GM12891 (cell line): ENCODE data around the gene ECI1.

Experiments used
- DNase-seq: peaks from one replicate; pipeline ENCODE4 v3.0.0; 2011; ENCODE audit warnings: low spot score; ENCODE audit not compliant: insufficient read length
- FAIRE-seq: peaks from 2 replicates; lab custom pipeline; 2011; peaks lifted over from hg19 to GRCh38; lab: Jason Lieb, UNC
- PAX5 ChIP-seq: IDR thresholded peaks from 2 replicates; pipeline ENCODE4 v1.6.1; 2011; ENCODE audit warnings: low read length, moderate library complexity, mild to moderate bottlenecking; ENCODE audit not compliant: insufficient read depth, severe bottlenecking
- POLR2A ChIP-seq: IDR thresholded peaks from 2 replicates; pipeline ENCODE4 v1.6.1; 2011; ENCODE audit warnings: low read depth, low read length, control low read depth
- POLR2AphosphoS5 ChIP-seq: IDR thresholded peaks from 2 replicates; pipeline ENCODE4 v1.6.1; 2011; ENCODE audit warnings: low read depth, low read length, control low read depth
- POU2F2 ChIP-seq: IDR thresholded peaks from 2 replicates; pipeline ENCODE4 v1.6.1; 2011; ENCODE audit warnings: low read depth, mild to moderate bottlenecking, control low read depth, low read length, moderate library complexity
- SPI1 ChIP-seq: IDR thresholded peaks from 2 replicates; pipeline ENCODE4 v1.6.1; 2011; ENCODE audit warnings: low read depth, low read length, control low read depth
- TAF1 ChIP-seq: IDR thresholded peaks from 2 replicates; pipeline ENCODE4 v1.6.1; 2011; ENCODE audit warnings: low read depth, low read length, control low read depth

The ECI1 gene

DNA sequence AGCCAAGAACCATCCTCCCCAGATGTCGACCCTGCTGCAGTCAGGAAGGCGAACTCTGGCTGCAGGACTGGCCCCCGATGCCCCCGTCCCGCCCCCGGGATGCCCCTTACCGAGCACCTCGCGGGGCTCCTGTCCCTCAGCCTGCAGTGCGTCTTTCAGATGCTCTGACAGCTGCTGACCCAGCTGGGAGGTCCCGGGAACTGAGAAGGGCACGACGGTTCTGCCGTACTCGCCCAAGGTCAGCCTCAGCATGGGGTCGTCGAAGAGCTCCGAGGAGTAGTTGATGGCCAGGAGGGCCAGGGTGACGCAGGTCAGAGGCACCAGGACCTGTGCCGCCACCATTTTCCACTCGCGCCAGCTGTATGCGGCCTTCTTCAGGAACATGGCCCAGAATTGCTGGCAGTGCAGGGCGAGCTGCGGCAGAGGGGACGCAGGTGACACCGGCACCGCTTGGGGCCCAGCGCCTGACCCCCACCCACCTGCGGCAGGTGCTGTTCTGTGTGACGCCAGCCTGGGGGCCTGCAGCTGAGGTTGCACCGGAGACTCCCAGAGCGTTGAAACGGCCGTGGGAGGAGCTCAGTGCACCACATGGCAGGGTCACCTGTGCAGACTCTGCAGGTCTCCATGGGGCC is 36.6 kb upstream of the ECI1 start:
- DNase-seq (no peak), FAIRE-seq (no peak)
- TF ChIP-seq POU2F2 (no peak), PAX5 (no peak), POLR2AphosphoS5 (no peak), SPI1 (no peak), TAF1 (no peak), POLR2A (no peak)

DNA sequence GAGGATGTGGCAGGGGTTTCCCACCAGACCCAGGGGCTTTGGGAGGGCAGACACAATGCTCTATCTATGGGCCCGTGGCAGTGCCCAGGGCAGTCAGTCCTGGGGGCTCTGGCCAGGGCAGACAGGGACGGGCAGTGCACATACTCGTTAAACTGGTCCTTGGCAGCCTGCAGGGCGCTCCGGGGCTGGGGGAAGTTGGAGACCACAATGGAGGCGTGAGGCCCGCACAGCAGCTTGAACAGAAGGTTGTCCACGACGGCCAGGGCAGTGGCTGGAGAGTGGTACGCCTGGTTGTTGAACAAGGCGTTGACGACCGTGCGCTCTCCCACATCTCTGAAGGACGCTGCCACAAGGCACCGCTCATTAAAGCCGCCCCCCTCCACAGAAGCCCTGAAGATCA is 35.2 kb upstream of the ECI1 start:
- TF ChIP-seq POLR2A (no peak), POU2F2 (no peak), POLR2AphosphoS5 (no peak), SPI1 (no peak), PAX5 (no peak), TAF1 (no peak)
- DNase-seq (no peak), FAIRE-seq (no peak)

DNA sequence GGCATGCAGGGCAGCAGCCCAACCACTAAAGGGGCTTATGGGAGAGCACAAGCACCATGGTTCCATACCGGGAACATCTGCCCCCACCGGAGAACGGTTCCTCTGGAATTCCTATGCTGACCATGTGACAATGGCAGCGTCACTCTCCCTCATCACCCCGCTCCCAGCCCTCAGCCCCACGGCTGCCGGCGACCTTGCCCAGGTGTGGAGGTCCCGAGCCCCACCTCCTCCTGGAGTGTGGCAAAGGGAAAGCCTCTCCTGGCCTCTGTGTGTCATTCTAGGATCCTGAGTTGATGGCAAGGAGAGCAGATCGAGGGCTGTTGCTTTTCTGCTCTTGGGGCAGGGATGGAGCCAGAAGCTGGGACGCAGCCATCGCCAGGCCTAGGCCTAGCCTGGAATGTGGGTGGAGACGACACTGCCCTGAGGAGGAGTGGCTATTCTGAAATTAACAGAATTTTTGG is 34.4 kb upstream of the ECI1 start:
- no peak for FAIRE-seq
- DNase-seq = no peak
- TF ChIP-seq POU2F2 (no peak), SPI1 (no peak), POLR2A (no peak), TAF1 (no peak), PAX5 (no peak), POLR2AphosphoS5 (no peak)

DNA sequence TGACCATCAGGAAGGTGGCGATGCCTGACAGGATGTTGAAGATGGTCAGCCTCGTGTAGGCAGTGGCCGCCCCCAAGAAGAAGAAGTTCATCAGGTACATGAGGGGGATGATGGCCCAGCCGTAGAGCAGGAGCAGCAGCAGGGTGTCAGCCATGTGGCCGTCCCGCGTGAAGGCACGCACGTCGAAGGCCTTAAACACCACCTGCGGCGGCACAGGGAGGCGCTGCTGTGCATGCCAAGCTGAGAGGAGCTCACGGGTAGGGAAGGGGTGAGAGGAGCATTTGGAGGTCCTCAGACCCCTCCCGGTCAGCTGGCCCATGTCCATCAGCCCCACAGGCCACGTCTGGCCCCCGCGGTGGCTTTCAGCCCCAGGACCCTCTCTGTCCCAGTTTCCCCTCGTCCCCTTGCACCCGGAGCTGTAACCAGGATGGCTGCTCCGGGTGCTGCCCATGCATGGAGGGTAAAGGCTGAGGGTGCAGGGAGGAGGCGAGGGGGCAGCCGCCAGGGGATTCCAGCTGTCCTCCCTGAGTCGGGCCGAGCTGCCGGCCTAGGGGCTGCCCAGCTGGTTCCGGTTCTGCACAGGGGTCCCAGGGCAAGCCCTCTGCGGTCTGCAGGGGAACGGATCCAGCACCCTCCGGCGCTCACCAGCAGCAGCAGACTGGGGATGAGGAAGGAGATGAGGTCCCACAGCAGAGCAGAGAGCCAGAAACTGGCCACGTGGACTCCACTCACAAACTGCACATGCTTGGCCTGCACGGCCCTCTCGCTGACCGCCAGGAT is 33.6 kb upstream of the ECI1 start:
- no peak for FAIRE-seq

DNA sequence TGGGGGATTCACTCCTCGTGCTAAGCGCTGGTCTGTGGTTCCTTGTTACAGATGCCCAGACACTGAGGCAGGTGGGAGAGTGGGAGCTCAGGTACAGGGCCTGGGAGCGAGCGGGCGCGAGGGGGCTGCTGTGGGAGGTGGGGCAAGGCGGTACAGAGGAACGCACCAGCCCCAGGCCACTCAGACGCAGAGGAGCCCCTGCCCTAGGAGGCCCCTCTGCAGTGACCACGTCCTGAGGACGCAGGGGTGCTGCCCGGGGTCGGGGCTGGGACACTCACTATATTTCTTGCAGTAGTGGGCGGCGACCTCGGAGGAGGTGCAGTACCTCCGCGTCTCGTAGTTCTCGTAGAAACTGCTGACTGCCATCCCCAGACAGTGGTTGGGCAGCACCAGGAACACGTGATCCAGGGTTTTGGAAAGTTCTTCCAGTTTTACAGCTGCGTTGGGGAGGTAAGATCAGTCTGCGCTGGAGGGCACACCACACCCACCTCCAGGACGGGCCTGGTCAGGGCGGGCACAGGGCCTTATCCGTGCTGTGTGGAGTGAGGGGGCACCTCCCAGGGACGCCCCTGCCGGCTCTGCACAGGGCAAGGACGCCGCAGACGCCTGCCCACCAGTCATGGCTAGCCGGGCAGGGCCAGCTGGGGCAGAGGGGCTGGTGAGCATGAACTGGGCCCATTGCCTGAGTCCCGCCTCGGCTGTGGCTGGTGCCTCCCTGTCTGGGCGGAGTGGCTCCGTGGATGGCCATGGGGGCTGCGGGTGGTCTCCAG is 32.8 kb upstream of the ECI1 start:
- FAIRE-seq = no peak
- no peak for TF ChIP-seq SPI1
- TF ChIP-seq POU2F2 = no peak
- no peak for TF ChIP-seq POLR2AphosphoS5
- no peak for TF ChIP-seq PAX5
- TF ChIP-seq TAF1 = no peak
- TF ChIP-seq POLR2A = no peak
- no peak for DNase-seq

More for the DNA sequence above, 33.6 kb upstream of the ECI1 start:
- TF ChIP-seq POLR2AphosphoS5 (no peak), PAX5 (no peak), SPI1 (no peak), POLR2A (no peak), TAF1 (no peak), POU2F2 (no peak)
- no peak for DNase-seq

DNA sequence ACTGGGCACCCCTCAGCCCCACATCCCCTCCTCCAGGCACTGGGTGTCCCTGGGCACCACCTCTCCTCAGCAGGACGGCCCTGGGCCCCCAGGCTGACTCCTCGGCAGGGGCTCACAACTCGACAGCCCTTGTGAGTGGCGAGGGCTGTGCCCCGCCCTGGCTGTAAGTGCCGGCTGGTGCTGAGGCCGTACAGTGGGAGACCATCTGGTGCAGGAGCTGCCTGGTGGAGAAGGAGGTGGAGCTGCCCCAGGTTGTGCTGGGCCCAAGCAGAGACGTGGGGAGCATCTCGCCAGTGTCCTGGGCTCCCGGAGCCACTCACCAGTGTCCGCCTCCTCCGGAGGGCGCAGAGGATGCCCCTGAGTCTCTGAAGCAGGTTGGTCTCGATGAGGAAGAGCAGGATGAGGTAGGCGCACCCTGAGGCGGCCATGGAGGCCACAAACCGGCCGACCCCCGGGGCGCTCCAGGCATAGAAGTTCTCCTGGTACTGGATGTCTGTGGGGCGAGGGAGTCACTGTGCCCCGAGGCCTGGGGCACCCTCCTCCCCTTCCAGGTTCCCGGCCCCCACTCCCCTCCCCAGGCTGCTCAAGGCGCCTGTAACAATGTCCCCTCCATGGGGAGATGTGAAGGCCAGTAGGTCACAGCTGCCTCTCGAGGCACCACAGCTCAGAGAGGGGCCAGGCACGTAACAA is 31.6 kb upstream of the ECI1 start:
- no peak for FAIRE-seq
- DNase-seq = no peak
- TF ChIP-seq POLR2A = no peak
- TF ChIP-seq POLR2AphosphoS5 = no peak
- no peak for TF ChIP-seq SPI1
- no peak for TF ChIP-seq TAF1
- no peak for TF ChIP-seq POU2F2
- TF ChIP-seq PAX5 = no peak

DNA sequence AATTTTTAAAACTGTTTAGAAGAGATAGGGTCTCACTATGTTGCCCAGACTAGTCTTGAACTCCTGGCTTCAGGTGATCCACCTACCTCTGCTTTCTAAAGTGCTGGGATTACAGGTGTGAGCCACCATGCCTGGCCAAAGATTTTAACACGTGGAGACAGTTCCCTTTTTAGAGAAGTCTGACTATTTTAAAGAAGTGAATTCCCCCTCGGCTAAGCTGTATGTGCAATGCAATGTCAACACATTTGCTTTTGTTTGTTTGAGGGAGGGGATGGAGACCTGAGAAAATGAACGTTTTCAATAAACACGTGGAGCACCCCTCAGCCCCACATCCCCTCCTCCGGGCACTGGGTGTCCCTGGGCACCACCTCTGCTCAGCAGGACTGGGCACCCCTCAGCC is 30.9 kb upstream of the ECI1 start:
- FAIRE-seq = no peak
- DNase-seq = no peak
- TF ChIP-seq POLR2AphosphoS5 (no peak), PAX5 (no peak), TAF1 (no peak), POU2F2 (no peak), SPI1 (no peak), POLR2A (no peak)

DNA sequence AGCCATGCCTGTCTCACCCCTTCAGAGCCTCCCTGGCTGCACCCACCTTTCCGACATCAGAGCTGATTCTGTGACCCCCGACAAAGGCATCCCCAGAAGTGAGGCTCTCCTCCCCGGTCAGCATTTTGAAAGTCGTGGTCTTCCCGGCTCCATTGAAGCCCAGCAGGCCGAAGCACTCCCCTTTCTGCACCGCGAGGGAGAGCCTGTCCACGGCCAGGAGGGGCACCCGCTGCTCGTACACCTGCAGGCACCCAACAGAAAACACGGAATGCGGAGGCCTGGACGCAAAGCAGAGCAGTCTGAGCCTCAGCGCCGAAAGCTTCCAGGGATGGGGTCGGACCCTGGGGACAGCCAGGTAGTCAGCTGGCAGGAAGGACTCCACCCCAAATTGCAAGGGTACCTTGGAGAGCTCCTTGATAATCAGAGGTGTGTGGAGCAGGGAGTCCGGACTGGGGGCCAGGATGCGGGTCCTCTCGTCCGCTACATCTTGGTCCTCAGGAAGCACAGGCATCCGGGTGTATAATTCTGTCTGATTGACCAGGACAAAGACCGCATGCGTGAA is 29.7 kb upstream of the ECI1 start:
- no peak for FAIRE-seq
- DNase-seq = no peak
- TF ChIP-seq TAF1 (no peak), PAX5 (no peak), POU2F2 (no peak), SPI1 (no peak), POLR2A (no peak), POLR2AphosphoS5 (no peak)

DNA sequence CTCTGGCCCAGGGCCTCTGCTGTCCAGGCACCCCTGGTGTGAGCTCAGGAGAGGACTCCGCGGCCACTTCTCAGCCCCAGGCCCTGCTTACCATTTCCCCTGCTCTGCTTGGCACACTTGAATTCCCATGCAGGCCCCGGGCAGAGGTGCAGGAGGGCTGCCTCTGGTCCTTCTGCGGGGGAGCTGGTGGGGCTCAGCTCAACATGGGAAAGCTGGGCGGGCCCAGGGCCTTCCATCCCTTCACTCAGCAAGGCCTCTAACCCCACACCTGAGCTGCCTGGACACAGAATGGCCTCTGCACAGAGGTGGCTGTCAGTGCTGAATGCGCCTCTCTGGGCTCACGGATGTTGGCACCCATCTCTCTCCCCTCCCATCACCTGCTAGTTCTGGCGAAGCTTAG is 29.1 kb upstream of the ECI1 start:
- TF ChIP-seq TAF1 = no peak
- TF ChIP-seq POLR2AphosphoS5 = no peak
- no peak for TF ChIP-seq POLR2A
- no peak for TF ChIP-seq POU2F2
- TF ChIP-seq SPI1 = no peak
- TF ChIP-seq PAX5 = no peak
- FAIRE-seq (no peak), DNase-seq (no peak)
